Measurements from ENCODE around the gene KRT16. TPM values are rescaled to one million over a fixed set of nuclear protein-coding genes. Genes with fewer than 3 reads are reported as not detected.

The KRT16 gene
- total and polyA plus RNA-seq, 10 of the 15 experiments (the other 5 are each of a cell fraction or from before 2014, with no cell fraction given), result 0.07 TPM; not detected in 9

GRCh38 chr17:41599680-41600079 is 12.9 kb downstream of the KRT16 start:
- DNase-seq (ENCODE audit: low read depth, low spot score) (no peak), FAIRE-seq (no peak), ATAC-seq (no peak)
- no peaks in the 10 kb centered on the region for H4K20me1 ChIP-seq (ENCODE audit: control insufficient read depth, insufficient read depth)
- H3K4me3 ChIP-seq, result no peak overlapping the region
- no peak overlapping the region for H2AFZ ChIP-seq (ENCODE audit: control insufficient read depth, low read depth, low read length)
- ChIA-PET POLR2A (no interaction called here), CTCF (no interaction called here), SMC1A (ENCODE audit: uncharacterized antibody, unreplicated experiment) (no interaction called here), RAD21 (ENCODE audit: unreplicated experiment) (no interaction called here)
- no TSS peak for BruUV-seq (replicated peaks)
- WGBS (ENCODE audit: insufficient coverage, insufficient replicate concordance, low lambda C conversion rate, missing lambda C conversion rate), result 0% methylated on average over 1 of the region's 1 CpG
- no peaks in the 10 kb centered on the region for H3K4me1 ChIP-seq (ENCODE audit: control insufficient read depth, insufficient read depth, low read length)
- intact Hi-C loops (cut with micrococcal nuclease; ENCODE audit: unreplicated experiment) (no loop called here), in situ Hi-C loops (cut with MboI) (no loop called here)
- no peaks in the 10 kb centered on the region for H3K9me3 ChIP-seq (replicated peaks; ENCODE audit: control insufficient read depth, insufficient read depth, low read length)
- no peaks in the 10 kb centered on the region; a peak in 1 of 4 replicates for H3K27me3 ChIP-seq (replicated peaks in 1 of 2; ENCODE audit: control insufficient read depth in 2 of 2, insufficient read depth in 2 of 2, low read length in 1 of 2)
- TF ChIP-seq ZBED1 (IDR thresholded peaks at IDR 0.05; ENCODE audit: borderline replicate concordance) (no peak), BHLHE40 (IDR thresholded peaks at IDR 0.05; ENCODE audit: borderline replicate concordance in 1 of 2, low read depth in 2 of 2, low read length in 1 of 2) (no peak), POLR2AphosphoS2 (IDR thresholded peaks at IDR 0.05; ENCODE audit: low read depth, low read length) (no peak), ASH2L (IDR thresholded peaks at IDR 0.05; ENCODE audit: borderline replicate concordance, low read depth) (no peak), RBBP5 (conservative IDR thresholded peaks at IDR 0.05) (no peak), MEF2B (IDR thresholded peaks at IDR 0.05; ENCODE audit: partially characterized antibody, poor library complexity, severe bottlenecking) (no peak), YBX1 (IDR thresholded peaks at IDR 0.05) (no peak), TCF3 (IDR thresholded peaks at IDR 0.05; ENCODE audit: borderline replicate concordance, insufficient read depth, low read depth, low read length) (no peak), ESRRA (IDR thresholded peaks at IDR 0.05; ENCODE audit: low read length) (no peak), FOS (IDR thresholded peaks at IDR 0.05; ENCODE audit: borderline replicate concordance, extremely low read depth, insufficient read length) (no peak), BCL3 (IDR thresholded peaks at IDR 0.05; ENCODE audit: borderline replicate concordance, insufficient read depth, low read depth, low read length, poor library complexity, severe bottlenecking) (no peak)
- TF ChIP-seq, protein P1, sequence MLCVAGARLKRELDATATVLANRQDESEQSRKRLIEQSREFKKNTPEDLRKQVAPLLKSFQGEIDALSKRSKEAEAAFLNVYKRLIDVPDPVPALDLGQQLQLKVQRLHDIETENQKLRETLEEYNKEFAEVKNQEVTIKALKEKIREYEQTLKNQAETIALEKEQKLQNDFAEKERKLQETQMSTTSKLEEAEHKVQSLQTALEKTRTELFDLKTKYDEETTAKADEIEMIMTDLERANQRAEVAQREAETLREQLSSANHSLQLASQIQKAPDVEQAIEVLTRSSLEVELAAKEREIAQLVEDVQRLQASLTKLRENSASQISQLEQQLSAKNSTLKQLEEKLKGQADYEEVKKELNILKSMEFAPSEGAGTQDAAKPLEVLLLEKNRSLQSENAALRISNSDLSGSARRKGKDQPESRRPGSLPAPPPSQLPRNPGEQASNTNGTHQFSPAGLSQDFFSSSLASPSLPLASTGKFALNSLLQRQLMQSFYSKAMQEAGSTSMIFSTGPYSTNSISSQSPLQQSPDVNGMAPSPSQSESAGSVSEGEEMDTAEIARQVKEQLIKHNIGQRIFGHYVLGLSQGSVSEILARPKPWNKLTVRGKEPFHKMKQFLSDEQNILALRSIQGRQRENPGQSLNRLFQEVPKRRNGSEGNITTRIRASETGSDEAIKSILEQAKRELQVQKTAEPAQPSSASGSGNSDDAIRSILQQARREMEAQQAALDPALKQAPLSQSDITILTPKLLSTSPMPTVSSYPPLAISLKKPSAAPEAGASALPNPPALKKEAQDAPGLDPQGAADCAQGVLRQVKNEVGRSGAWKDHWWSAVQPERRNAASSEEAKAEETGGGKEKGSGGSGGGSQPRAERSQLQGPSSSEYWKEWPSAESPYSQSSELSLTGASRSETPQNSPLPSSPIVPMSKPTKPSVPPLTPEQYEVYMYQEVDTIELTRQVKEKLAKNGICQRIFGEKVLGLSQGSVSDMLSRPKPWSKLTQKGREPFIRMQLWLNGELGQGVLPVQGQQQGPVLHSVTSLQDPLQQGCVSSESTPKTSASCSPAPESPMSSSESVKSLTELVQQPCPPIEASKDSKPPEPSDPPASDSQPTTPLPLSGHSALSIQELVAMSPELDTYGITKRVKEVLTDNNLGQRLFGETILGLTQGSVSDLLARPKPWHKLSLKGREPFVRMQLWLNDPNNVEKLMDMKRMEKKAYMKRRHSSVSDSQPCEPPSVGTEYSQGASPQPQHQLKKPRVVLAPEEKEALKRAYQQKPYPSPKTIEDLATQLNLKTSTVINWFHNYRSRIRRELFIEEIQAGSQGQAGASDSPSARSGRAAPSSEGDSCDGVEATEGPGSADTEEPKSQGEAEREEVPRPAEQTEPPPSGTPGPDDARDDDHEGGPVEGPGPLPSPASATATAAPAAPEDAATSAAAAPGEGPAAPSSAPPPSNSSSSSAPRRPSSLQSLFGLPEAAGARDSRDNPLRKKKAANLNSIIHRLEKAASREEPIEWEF (IDR thresholded peaks at IDR 0.05; ENCODE audit: insufficient replicate concordance, low read depth, low read length), result no peak
- H3K9ac ChIP-seq (ENCODE audit: control insufficient read depth, insufficient read depth, low read length), result no peak overlapping the region
- H3K27ac ChIP-seq (ENCODE audit: control insufficient read depth, insufficient read depth), result no peak overlapping the region
- no peak overlapping the region for H3K4me2 ChIP-seq (ENCODE audit: control insufficient read depth, insufficient read depth)
- H3K79me2 ChIP-seq (ENCODE audit: control insufficient read depth, insufficient read depth, low read length), result no peaks in the 10 kb centered on the region
- H3K36me3 ChIP-seq (ENCODE audit: control insufficient read depth in 2 of 2, insufficient read depth in 2 of 2, low read length in 1 of 2), result no peaks in the 10 kb centered on the region
